HUES48 (cell line): Measurements from ENCODE around the gene FHAD1.

Source experiments
- H3K27ac ChIP-seq: one replicate; pipeline ENCODE4 v1.7.0; 2013; ENCODE audit warnings: low read depth, low read length, inconsistent platforms
- H3K27me3 ChIP-seq: 2 replicates; pipeline ENCODE4 v1.6.1; 2013; ENCODE audit warnings: mild to moderate bottlenecking, low read length; ENCODE audit not compliant: control insufficient read depth, insufficient read depth
- H3K36me3 ChIP-seq: 2 replicates; pipeline ENCODE4 v1.6.1; 2013; ENCODE audit warnings: low read length; ENCODE audit not compliant: control insufficient read depth, insufficient read depth
- H3K4me1 ChIP-seq: 2 replicates; pipeline ENCODE4 v1.6.1; 2013; ENCODE audit warnings: mild to moderate bottlenecking, low read length; ENCODE audit not compliant: control insufficient read depth, insufficient read depth
- H3K4me3 ChIP-seq: 2 replicates; pipeline ENCODE4 v1.5.1; 2013; ENCODE audit warnings: mild to moderate bottlenecking, low read depth, low read length
- H3K9ac ChIP-seq: 2 replicates; pipeline ENCODE4 v1.6.1; 2013; ENCODE audit warnings: mild to moderate bottlenecking, low read depth, low read length, moderate library complexity
- H3K9me3 ChIP-seq: 2 replicates; pipeline ENCODE4 v1.6.1; 2013; ENCODE audit warnings: low read length; ENCODE audit not compliant: control insufficient read depth, insufficient read depth

FHAD1 gene

GRCh38 chr1:15219280-15220023 lies 27.6 kb upstream of the FHAD1 start:
- Histone ChIP-seq H3K27me3 (no peaks in the 10 kb centered on the region), H3K27ac (no peak overlapping the region), H3K9me3 (peaks cover 3% of the 10 kb centered on the region; the same call in 1 of the 2 replicates), H3K4me3 (no peak overlapping the region), H3K36me3 (peaks cover 17% of the 10 kb centered on the region), H3K4me1 (no peaks in the 10 kb centered on the region), H3K9ac (no peak overlapping the region)

- Histone ChIP-seq H3K27ac (no peak overlapping the region), H3K4me1 (no peaks in the 10 kb centered on the region), H3K36me3 (peaks cover 17% of the 10 kb centered on the region), H3K4me3 (no peak overlapping the region), H3K27me3 (no peaks in the 10 kb centered on the region), H3K9ac (no peak overlapping the region), H3K9me3 (peaks cover 3% of the 10 kb centered on the region; the same call in 1 of the 2 replicates)
Measured at GRCh38 chr1:15220024-15220392, 27.0 kb upstream of the FHAD1 start.

DNA sequence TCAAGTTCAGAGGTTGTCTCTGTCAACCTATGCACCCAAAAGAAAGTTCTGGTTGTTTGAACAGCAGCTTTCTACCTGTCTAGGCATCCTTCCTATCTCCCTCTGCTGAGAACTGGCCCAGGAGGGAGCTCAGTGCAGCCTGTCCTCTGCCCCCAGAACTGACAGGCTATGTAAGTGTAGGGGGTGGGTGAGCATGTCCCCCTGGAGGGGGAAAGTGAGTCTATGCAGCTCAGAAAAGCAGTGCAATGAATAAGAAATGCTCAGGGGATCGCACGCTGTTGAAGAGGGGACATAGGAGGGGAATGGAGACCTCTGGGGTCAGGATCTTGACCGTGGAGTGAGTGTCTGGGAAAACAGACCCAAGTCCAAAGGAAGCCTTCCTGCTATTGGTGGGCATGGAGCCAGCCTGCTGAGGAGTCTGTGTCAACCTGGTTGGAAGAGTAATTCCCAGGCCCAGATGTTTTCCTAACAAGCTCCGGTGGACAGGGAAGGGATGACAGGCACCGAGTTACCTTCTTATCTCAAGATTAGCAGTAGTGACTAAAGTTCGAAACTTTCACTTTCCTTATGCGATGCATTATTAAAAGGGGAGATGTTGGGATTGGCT lies 26.1 kb upstream of the FHAD1 start:
- no peaks in the 10 kb centered on the region for H3K4me1 ChIP-seq
- no peak overlapping the region for H3K4me3 ChIP-seq
- H3K9me3 ChIP-seq: peaks cover 3% of the 10 kb centered on the region; the same call in 1 of the 2 replicates
- H3K27me3 ChIP-seq: no peaks in the 10 kb centered on the region
- peaks cover 17% of the 10 kb centered on the region for H3K36me3 ChIP-seq
- no peak overlapping the region for H3K27ac ChIP-seq
- H3K9ac ChIP-seq: no peak overlapping the region

DNA sequence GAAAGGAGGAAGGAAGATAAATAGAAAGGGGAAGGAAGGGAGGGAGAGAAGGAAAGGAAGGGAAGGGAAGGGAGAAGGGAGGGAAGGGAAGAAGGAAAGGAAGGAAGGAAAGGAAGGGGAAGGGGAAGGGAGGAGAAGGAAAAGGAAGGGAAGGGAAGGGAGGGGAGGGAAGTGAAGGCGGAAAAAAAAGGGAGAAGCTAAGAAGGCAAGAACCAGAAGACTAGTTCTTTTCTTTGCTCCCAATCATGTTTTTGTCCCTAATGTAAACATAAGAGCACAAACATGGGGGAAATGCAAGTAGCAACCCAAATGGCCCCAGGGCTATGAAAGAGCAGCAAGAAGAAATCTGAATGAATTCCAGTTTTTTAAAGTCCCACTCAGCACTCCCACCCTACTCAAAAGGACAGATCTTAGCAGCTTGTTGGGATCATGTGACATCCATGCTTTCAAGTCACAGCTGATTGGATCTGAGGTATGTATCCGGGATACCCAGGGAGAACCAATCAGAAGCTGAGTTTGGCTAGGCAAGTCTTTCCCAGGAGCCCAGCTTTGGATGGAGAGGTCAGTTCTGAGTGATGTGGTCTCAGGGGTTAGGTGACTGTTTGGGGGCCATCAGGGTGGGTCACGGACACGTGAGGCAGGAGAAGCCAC lies 24.2 kb upstream of the FHAD1 start:
- no peak overlapping the region for H3K9ac ChIP-seq
- H3K4me1 ChIP-seq: no peaks in the 10 kb centered on the region
- H3K27me3 ChIP-seq: no peaks in the 10 kb centered on the region
- no peak overlapping the region for H3K27ac ChIP-seq
- peaks cover 17% of the 10 kb centered on the region for H3K36me3 ChIP-seq
- H3K9me3 ChIP-seq: peaks cover 3% of the 10 kb centered on the region; the same call in 1 of the 2 replicates
- H3K4me3 ChIP-seq: no peak overlapping the region

DNA sequence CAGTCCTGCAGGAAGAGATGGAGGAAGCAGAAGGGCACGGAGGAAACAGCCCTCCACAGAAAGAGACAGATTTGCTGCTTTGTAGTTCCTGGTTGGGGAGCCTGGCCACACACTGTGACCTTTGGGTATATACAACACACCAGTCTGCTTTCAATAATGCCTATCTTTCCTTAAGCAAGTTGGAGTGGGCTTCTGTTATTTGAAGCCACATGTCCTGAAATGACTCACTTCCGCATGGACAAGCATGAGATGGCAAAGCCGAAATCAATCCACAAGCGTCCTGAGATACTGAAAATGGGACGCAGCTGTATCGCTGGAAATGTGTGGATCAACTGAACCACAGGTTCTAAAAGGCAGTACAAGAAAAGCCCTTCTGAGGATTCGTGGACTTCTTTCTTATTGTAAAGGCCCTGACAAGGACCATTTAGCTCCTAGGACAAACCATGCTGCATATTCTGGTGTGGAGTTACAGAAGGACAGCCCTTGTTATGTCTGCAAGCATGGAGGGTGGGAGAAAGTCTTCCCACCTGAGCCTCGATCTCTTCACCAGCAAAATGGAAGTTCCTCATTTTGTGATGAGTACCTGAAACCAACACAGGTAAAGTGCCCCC lies 22.7 kb upstream of the FHAD1 start:
- Histone ChIP-seq H3K36me3 (peaks cover 10% of the 10 kb centered on the region), H3K9me3 (no peaks in the 10 kb centered on the region), H3K4me3 (no peak overlapping the region), H3K9ac (no peak overlapping the region), H3K4me1 (no peaks in the 10 kb centered on the region), H3K27me3 (no peaks in the 10 kb centered on the region), H3K27ac (no peak overlapping the region)

DNA sequence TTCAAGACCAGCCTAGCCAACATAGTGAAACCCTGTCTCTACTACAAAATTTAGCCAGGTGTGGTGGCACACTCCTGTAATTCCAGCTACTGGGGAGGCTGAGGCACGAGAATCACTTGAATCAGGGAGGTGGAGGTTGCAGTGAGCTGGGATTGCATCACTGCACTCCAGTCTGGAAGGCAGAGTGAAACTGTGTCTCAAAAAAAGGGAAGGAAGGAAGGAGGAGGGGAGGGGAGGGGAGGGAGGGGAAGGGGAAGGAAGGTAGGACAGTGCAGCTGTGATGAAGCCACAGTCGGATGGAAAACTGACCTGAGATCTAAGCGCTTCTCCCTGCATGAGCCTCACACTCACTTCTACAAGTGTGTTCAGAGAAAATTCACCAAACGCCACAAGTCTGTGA lies 22.0 kb upstream of the FHAD1 start:
- Histone ChIP-seq H3K27me3 (no peaks in the 10 kb centered on the region), H3K4me3 (no peak overlapping the region), H3K9ac (no peak overlapping the region), H3K36me3 (peaks cover 4% of the 10 kb centered on the region; the same call in 1 of the 2 replicates), H3K9me3 (no peaks in the 10 kb centered on the region), H3K4me1 (no peaks in the 10 kb centered on the region), H3K27ac (no peak overlapping the region)

DNA sequence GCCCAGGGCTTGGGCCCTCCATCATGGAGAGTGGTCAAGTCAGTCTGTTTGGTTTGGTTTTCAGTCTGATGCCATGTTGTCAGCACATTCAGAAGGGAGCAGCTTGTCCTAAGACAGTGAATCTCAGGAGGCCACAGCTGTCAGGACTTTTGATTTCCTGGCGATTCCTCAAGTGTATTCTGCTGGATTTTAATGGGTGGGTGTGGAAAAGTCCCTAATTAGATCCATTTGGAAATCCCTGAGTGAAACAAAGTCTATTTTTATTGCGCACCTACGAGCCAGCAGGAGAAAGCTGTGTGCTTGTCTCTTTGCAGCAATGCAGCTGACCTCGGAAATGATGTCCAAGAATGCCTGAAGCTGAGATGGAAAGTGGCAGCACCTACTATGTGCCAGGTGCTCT lies 21.6 kb upstream of the FHAD1 start:
- H3K4me1 ChIP-seq: no peaks in the 10 kb centered on the region
- H3K9ac ChIP-seq: no peak overlapping the region
- no peaks in the 10 kb centered on the region for H3K9me3 ChIP-seq
- no peaks in the 10 kb centered on the region for H3K27me3 ChIP-seq
- no peak overlapping the region for H3K27ac ChIP-seq
- no peak overlapping the region for H3K4me3 ChIP-seq
- H3K36me3 ChIP-seq: 0 out of 2 replicates have a peak, but pooled peaks cover under 1% of the 10 kb centered on the region

GRCh38 chr1:15226388-15227255 lies 20.4 kb upstream of the FHAD1 start:
- H3K9ac ChIP-seq: no peak overlapping the region
- no peak overlapping the region for H3K27ac ChIP-seq
- H3K27me3 ChIP-seq: no peaks in the 10 kb centered on the region
- H3K4me3 ChIP-seq: no peak overlapping the region
- no peaks in the 10 kb centered on the region for H3K36me3 ChIP-seq
- no peaks in the 10 kb centered on the region for H3K4me1 ChIP-seq
- H3K9me3 ChIP-seq: no peaks in the 10 kb centered on the region

- no peaks in the 10 kb centered on the region for H3K9me3 ChIP-seq
- no peaks in the 10 kb centered on the region for H3K27me3 ChIP-seq
- H3K9ac ChIP-seq: no peak overlapping the region
- no peak overlapping the region for H3K4me3 ChIP-seq
- H3K27ac ChIP-seq: no peak overlapping the region
- peaks cover 8% of the 10 kb centered on the region; the same call in 1 of the 2 replicates for H3K4me1 ChIP-seq
- no peaks in the 10 kb centered on the region for H3K36me3 ChIP-seq
Measured at GRCh38 chr1:15229707-15230131, 17.3 kb upstream of the FHAD1 start.

DNA sequence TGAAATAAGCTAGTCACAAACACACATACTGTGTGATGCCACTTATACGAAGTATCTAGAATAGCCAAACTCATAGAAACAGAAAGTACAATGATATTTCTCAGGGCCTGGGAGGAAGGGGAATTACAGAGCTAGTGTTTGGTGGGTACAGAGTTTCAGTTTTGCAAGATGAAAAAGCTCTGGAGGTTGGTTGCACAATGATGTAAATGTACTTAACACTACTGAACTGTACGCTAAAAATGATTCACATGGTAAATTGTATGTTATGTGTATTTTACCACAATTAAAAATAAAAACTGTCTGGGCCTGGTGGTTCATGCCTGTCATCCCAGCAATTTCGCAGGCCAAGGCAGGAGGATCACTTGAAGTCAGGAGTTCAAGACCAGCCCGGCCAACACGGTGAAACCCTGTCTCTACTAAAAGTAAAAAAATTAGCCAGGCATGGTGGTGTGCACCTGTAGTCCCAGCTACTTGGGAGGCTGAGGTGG lies 15.3 kb upstream of the FHAD1 start:
- Histone ChIP-seq H3K27ac (no peak overlapping the region), H3K9me3 (no peaks in the 10 kb centered on the region), H3K36me3 (no peaks in the 10 kb centered on the region), H3K4me1 (peaks cover 11% of the 10 kb centered on the region; the same call in 1 of the 2 replicates), H3K4me3 (no peak overlapping the region), H3K9ac (no peak overlapping the region), H3K27me3 (no peaks in the 10 kb centered on the region)
